ENCODE results near the gene NAA80. TPM values are rescaled to one million over a fixed set of nuclear protein-coding genes. Genes with fewer than 3 reads are reported as not detected.

NAA80 gene
- total and polyA plus RNA-seq, 10 of the 15 experiments (the other 5 are each of a cell fraction or from before 2014, with no cell fraction given) = 0.48 to 12.7 (median 6.7) TPM

DNA sequence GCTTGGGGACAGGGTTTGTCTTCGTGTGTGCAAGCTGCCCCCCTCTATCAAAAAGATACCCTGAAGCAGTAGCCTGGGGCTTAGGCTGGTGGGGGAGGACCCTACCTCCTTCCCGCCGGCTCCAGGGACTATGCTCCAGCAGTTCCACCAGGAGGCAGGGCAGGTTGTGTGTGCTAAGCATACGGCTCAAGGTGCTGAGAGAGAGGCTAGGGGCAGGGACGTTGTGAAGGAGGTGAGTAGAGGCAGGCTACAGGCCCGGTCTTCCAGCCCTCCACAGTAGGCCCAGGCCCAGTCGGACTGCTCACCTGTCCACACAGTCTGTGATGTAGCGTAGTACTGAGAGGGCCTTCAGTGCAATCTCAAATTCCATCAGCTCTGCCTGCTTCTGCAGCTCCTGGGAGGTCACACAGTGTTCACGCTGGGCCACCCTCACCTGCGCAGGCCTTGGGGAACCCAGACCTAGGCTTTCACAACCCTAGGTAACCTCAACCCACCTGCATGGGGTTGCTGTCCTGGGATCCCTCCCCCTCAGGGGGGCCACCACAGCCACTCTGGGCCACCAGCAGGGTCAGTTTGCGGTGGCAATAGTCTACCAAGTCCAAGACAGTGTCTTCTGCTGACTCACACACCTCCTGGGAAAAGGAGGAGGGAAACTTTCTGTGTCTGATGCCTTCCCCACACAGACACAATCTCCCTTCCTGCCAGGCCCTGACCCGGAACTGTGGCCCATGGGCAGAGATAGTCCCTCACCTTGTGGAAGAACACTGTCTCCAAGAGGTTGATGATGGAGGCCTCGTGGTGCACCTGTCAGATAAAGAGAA lies 43.8 kb upstream of the NAA80 start:
- FAIRE-seq (no peak), DNase-seq (ENCODE audit: low read depth, low spot score) (no peak), ATAC-seq (no peak)
- H4K20me1 ChIP-seq (ENCODE audit: control insufficient read depth, insufficient read depth) = no peaks in the 10 kb centered on the region
- ChIA-PET CTCF (interaction anchor here (0.6 kb wide), 1 partner anchor 16 kb away, joined by 4 read pairs; the partner anchor contains the start of gene TMEM115), SMC1A (ENCODE audit: uncharacterized antibody, unreplicated experiment) (no interaction called here), RAD21 (ENCODE audit: unreplicated experiment) (interaction anchor here (0.6 kb wide), 1 partner anchor 22 kb away, joined by 4 read pairs; no protein-coding TSS in a partner anchor), POLR2A (interaction anchor here (0.6 to 1.0 kb wide), 2 partner anchors 108 to 224 kb away, joined by 3 read pairs; no protein-coding TSS in a partner anchor)
- H3K4me3 ChIP-seq = no peak overlapping the region
- BruUV-seq (replicated peaks) = no TSS peak
- no peak overlapping the region for H2AFZ ChIP-seq (ENCODE audit: control insufficient read depth, low read depth, low read length)
- TF ChIP-seq, protein P1, sequence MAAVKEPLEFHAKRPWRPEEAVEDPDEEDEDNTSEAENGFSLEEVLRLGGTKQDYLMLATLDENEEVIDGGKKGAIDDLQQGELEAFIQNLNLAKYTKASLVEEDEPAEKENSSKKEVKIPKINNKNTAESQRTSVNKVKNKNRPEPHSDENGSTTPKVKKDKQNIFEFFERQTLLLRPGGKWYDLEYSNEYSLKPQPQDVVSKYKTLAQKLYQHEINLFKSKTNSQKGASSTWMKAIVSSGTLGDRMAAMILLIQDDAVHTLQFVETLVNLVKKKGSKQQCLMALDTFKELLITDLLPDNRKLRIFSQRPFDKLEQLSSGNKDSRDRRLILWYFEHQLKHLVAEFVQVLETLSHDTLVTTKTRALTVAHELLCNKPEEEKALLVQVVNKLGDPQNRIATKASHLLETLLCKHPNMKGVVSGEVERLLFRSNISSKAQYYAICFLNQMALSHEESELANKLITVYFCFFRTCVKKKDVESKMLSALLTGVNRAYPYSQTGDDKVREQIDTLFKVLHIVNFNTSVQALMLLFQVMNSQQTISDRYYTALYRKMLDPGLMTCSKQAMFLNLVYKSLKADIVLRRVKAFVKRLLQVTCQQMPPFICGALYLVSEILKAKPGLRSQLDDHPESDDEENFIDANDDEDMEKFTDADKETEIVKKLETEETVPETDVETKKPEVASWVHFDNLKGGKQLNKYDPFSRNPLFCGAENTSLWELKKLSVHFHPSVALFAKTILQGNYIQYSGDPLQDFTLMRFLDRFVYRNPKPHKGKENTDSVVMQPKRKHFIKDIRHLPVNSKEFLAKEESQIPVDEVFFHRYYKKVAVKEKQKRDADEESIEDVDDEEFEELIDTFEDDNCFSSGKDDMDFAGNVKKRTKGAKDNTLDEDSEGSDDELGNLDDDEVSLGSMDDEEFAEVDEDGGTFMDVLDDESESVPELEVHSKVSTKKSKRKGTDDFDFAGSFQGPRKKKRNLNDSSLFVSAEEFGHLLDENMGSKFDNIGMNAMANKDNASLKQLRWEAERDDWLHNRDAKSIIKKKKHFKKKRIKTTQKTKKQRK (IDR thresholded peaks at IDR 0.05; ENCODE audit: low read depth, low read length) = no peak
- no peak for TF ChIP-seq ZBED1 (IDR thresholded peaks at IDR 0.05; ENCODE audit: borderline replicate concordance)
- no peak for TF ChIP-seq GATAD2B (conservative IDR thresholded peaks at IDR 0.05; ENCODE audit: low read depth)
- TF ChIP-seq, protein P2, sequence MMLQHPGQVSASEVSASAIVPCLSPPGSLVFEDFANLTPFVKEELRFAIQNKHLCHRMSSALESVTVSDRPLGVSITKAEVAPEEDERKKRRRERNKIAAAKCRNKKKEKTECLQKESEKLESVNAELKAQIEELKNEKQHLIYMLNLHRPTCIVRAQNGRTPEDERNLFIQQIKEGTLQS (IDR thresholded peaks at IDR 0.05; ENCODE audit: borderline replicate concordance, extremely low read depth, low read depth, low read length) = no peak
- TF ChIP-seq RAD51 (IDR thresholded peaks at IDR 0.05) = no peak
- no peak for TF ChIP-seq ZNF24 (IDR thresholded peaks at IDR 0.05)
- no peak for TF ChIP-seq SIX5 (IDR thresholded peaks at IDR 0.05; ENCODE audit: low read depth, low read length, severe bottlenecking)
- TF ChIP-seq, protein P3, sequence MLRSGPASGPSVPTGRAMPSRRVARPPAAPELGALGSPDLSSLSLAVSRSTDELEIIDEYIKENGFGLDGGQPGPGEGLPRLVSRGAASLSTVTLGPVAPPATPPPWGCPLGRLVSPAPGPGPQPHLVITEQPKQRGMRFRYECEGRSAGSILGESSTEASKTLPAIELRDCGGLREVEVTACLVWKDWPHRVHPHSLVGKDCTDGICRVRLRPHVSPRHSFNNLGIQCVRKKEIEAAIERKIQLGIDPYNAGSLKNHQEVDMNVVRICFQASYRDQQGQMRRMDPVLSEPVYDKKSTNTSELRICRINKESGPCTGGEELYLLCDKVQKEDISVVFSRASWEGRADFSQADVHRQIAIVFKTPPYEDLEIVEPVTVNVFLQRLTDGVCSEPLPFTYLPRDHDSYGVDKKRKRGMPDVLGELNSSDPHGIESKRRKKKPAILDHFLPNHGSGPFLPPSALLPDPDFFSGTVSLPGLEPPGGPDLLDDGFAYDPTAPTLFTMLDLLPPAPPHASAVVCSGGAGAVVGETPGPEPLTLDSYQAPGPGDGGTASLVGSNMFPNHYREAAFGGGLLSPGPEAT (IDR thresholded peaks at IDR 0.05; ENCODE audit: low read depth) = no peak
- no peak for TF ChIP-seq SMAD5 (IDR thresholded peaks at IDR 0.05; ENCODE audit: low read depth)
- no peak for TF ChIP-seq CHD4 (IDR thresholded peaks at IDR 0.05)
- no peak for TF ChIP-seq HCFC1 (IDR thresholded peaks at IDR 0.05; ENCODE audit: low read length)
- no peak for TF ChIP-seq SMC3 (IDR thresholded peaks at IDR 0.05; ENCODE audit: borderline replicate concordance, low read length)
- no peak for TF ChIP-seq STAT3 (IDR thresholded peaks at IDR 0.05; ENCODE audit: low read depth, low read length)
- in situ Hi-C loops (cut with MboI) = no loop called here
- no peak overlapping the region for H3K27ac ChIP-seq (ENCODE audit: control insufficient read depth, insufficient read depth)
- H3K27me3 ChIP-seq (replicated peaks in 1 of 2; ENCODE audit: control insufficient read depth in 2 of 2, insufficient read depth in 2 of 2, low read length in 1 of 2) = no peaks in the 10 kb centered on the region
- peaks cover 8% of the 10 kb centered on the region; the same call in 1 of the 2 replicates for H3K4me1 ChIP-seq (ENCODE audit: control insufficient read depth, insufficient read depth, low read length)
- WGBS (ENCODE audit: insufficient coverage, insufficient replicate concordance, low lambda C conversion rate, missing lambda C conversion rate) = 69% methylated on average over 13 of the region's 13 CpGs
- intact Hi-C loops (cut with micrococcal nuclease; ENCODE audit: unreplicated experiment) = no loop called here
- peaks cover 25% of the 10 kb centered on the region for H3K79me2 ChIP-seq (ENCODE audit: control insufficient read depth, insufficient read depth, low read length)
- no peak overlapping the region for H3K4me2 ChIP-seq (ENCODE audit: control insufficient read depth, insufficient read depth)
- H3K9me3 ChIP-seq (replicated peaks; ENCODE audit: control insufficient read depth, insufficient read depth, low read length) = no peaks in the 10 kb centered on the region
- H3K9ac ChIP-seq (ENCODE audit: control insufficient read depth, insufficient read depth, low read length) = no peak overlapping the region
- peaks cover 0 to 3% of the 10 kb centered on the region in 2 experiments; a peak in 1 of 4 replicates for H3K36me3 ChIP-seq (ENCODE audit: control insufficient read depth in 2 of 2, insufficient read depth in 2 of 2, low read length in 1 of 2)

All from GM12878 (cell line).